ENCODE results near the gene PRKCZ. TPM values are rescaled to one million over a fixed set of nuclear protein-coding genes. Genes with fewer than 3 reads are reported as not detected.

The PRKCZ gene
- total RNA-seq, 2 experiments from 2014 or later, result 8.0 to 10.0 TPM

DNA sequence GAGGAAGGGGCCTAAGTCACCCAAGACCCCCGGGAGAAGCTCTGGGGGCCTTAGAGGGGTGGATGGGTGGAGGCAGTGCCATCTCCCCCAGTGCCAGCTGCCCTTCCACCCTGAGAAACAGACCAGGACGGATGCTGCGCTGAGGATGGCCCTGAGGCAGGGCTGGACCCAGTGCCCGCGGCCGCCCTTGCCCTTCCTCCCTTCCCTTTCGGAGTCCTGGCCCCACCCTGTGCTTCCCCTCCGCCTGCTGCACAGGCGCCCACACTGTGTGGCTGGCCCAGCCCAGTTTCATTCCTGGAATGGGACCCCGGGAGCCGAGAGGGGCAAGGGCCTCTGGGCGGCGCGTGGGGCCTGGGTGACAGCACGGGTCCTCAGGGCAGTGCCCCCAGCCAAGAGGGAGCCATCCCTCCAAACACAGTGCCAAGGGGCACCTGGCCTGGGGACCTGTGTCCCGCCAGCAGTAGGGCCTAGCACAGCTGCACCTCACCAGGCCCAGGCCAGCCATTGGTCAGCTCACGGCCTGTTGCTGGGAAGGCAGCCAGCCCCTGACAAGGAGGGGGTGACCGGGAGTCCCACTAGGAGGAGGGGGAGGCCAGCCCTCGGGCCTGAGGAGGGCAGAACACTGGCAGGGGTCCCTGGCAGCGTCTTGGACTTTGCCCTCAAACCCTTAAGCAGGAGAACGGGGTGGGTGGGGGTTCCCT is 164.5 kb downstream of the PRKCZ start:
- intact Hi-C loops (cut with micrococcal nuclease; ENCODE audit: unreplicated experiment), result no loop called here
- no peaks in the 10 kb centered on the region for H3K36me3 ChIP-seq (ENCODE audit: insufficient read depth, low read length)
- H3K4me3 ChIP-seq (ENCODE audit: low read depth, low read length, poor library complexity, severe bottlenecking), result no peak overlapping the region
- no peaks in the 10 kb centered on the region; the same call in 1 of the 2 replicates for H4K20me1 ChIP-seq (ENCODE audit: insufficient read depth, low read length)
- TF ChIP-seq, protein P1, sequence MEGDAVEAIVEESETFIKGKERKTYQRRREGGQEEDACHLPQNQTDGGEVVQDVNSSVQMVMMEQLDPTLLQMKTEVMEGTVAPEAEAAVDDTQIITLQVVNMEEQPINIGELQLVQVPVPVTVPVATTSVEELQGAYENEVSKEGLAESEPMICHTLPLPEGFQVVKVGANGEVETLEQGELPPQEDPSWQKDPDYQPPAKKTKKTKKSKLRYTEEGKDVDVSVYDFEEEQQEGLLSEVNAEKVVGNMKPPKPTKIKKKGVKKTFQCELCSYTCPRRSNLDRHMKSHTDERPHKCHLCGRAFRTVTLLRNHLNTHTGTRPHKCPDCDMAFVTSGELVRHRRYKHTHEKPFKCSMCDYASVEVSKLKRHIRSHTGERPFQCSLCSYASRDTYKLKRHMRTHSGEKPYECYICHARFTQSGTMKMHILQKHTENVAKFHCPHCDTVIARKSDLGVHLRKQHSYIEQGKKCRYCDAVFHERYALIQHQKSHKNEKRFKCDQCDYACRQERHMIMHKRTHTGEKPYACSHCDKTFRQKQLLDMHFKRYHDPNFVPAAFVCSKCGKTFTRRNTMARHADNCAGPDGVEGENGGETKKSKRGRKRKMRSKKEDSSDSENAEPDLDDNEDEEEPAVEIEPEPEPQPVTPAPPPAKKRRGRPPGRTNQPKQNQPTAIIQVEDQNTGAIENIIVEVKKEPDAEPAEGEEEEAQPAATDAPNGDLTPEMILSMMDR (conservative IDR thresholded peaks at IDR 0.05; ENCODE audit: low read length), result no peak
- no peak for TF ChIP-seq EZH2phosphoT487 (IDR thresholded peaks at IDR 0.05; ENCODE audit: borderline replicate concordance, low read depth, low read length)
- no peaks in the 10 kb centered on the region for H3K9me2 ChIP-seq (ENCODE audit: insufficient read depth, low read length)
- ChIA-PET POLR2A (no interaction called here), CTCF (ENCODE audit: unreplicated experiment) (no interaction called here)
- no peaks in the 10 kb centered on the region for H3K9me3 ChIP-seq (ENCODE audit: low read length)
- no peaks in the 10 kb centered on the region for H3K79me2 ChIP-seq (ENCODE audit: insufficient read depth, low read depth, low read length)
- H3K4me2 ChIP-seq (ENCODE audit: low read length), result no peak overlapping the region
- no TSS peak for BruUV-seq (replicated peaks)
- DNase-seq (ENCODE audit: low spot score), result no peak
- no peak overlapping the region for H3K27ac ChIP-seq (ENCODE audit: low read depth, low read length, poor library complexity, severe bottlenecking)
- H3K4me1 ChIP-seq (ENCODE audit: insufficient read depth, low read length, poor library complexity, severe bottlenecking), result no peaks in the 10 kb centered on the region
- H2AFZ ChIP-seq (ENCODE audit: low read length), result no peak overlapping the region

DNA sequence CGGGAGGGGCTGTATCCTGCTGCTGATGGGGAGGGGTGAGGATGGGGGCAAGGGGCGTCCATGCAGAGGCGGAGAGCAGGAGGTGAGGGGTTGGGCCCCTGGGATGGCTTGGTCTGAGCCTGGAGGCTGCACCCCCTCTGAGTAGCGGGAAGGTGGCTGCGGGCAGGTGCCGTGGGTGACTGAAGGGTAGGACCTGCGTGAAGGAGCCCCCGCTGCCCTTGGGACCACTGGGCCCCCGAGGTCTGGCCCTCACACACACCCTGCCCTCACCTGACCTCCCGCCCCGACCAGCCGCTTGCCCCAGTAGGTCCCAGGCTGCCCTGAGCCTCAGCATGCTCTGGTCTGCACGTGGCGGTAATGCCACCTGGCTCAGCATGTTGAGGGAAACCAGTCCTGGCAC is 165.1 kb downstream of the PRKCZ start:
- CTCF ChIA-PET (ENCODE audit: unreplicated experiment), result no interaction called here
- BruUV-seq (replicated peaks), result no TSS peak
- no peaks in the 10 kb centered on the region for H3K79me2 ChIP-seq (ENCODE audit: insufficient read depth, low read depth, low read length)

More for the DNA sequence above, 165.1 kb downstream of the PRKCZ start:
- TF ChIP-seq EZH2phosphoT487 (IDR thresholded peaks at IDR 0.05; ENCODE audit: borderline replicate concordance, low read depth, low read length), result no peak
- TF ChIP-seq, protein P1 (conservative IDR thresholded peaks at IDR 0.05; ENCODE audit: low read length), result no peak
- H3K27ac ChIP-seq (ENCODE audit: low read depth, low read length, poor library complexity, severe bottlenecking), result no peak overlapping the region
- DNase-seq (ENCODE audit: low spot score), result no peak
- no peak overlapping the region for H2AFZ ChIP-seq (ENCODE audit: low read length)
- POLR2A ChIA-PET, result no interaction called here
- no peaks in the 10 kb centered on the region for H3K9me2 ChIP-seq (ENCODE audit: insufficient read depth, low read length)
- no peaks in the 10 kb centered on the region for H3K9me3 ChIP-seq (ENCODE audit: low read length)
- H4K20me1 ChIP-seq (ENCODE audit: insufficient read depth, low read length), result no peaks in the 10 kb centered on the region; the same call in 1 of the 2 replicates
- no peaks in the 10 kb centered on the region for H3K36me3 ChIP-seq (ENCODE audit: insufficient read depth, low read length)
- H3K4me3 ChIP-seq (ENCODE audit: low read depth, low read length, poor library complexity, severe bottlenecking), result no peak overlapping the region
- intact Hi-C loops (cut with micrococcal nuclease; ENCODE audit: unreplicated experiment), result no loop called here
- no peak overlapping the region for H3K4me2 ChIP-seq (ENCODE audit: low read length)
- no peaks in the 10 kb centered on the region for H3K4me1 ChIP-seq (ENCODE audit: insufficient read depth, low read length, poor library complexity, severe bottlenecking)
